ENCODE results near the gene BAIAP2L1. TPM values are rescaled to one million over a fixed set of nuclear protein-coding genes. Genes with fewer than 3 reads are reported as not detected.

BAIAP2L1 gene
- total and polyA plus RNA-seq, 2 experiments from 2014 or later = 24.1 to 38.3 TPM

- Histone ChIP-seq H3K79me2 (replicated peaks; ENCODE audit: insufficient read depth) (peaks cover 2% of the 10 kb centered on the region), H4K20me1 (replicated peaks; ENCODE audit: insufficient read depth) (no peaks in the 10 kb centered on the region; the same call in 1 of the 2 replicates), H3K27ac (ENCODE audit: low read depth) (no peak overlapping the region), H3K9me2 (ENCODE audit: insufficient read depth) (no peaks in the 10 kb centered on the region), H3K4me3 (no peak overlapping the region), H3K36me3 (ENCODE audit: insufficient read depth) (peaks cover 26% of the 10 kb centered on the region), H2AFZ (no peak overlapping the region), H3K27me3 (ENCODE audit: insufficient read depth) (no peaks in the 10 kb centered on the region), H3F3A (replicated peaks; ENCODE audit: low read depth) (no peaks in the 10 kb centered on the region), H3K4me1 (ENCODE audit: insufficient read depth) (no peaks in the 10 kb centered on the region), H3K4me2 (no peak overlapping the region)
- TF ChIP-seq EZH2 (IDR thresholded peaks at IDR 0.05; ENCODE audit: low read depth, unreplicated experiment) (no peak), JUNB (IDR thresholded peaks at IDR 0.05; ENCODE audit: unreplicated experiment) (no peak), ZNF331 (CRISPR knock-in tag; IDR thresholded peaks at IDR 0.05; ENCODE audit: low read depth) (no peak), NANOG (IDR thresholded peaks at IDR 0.05; ENCODE audit: borderline replicate concordance) (no peak), ZNF462 (CRISPR knock-in tag; IDR thresholded peaks at IDR 0.05) (no peak), CREB1 (CRISPR knock-in tag; IDR thresholded peaks at IDR 0.05; ENCODE audit: low read depth) (no peak), ZNF114 (CRISPR knock-in tag; IDR thresholded peaks at IDR 0.05) (no peak), ETS1 (IDR thresholded peaks at IDR 0.05) (no peak)
- TF ChIP-seq, protein P1, sequence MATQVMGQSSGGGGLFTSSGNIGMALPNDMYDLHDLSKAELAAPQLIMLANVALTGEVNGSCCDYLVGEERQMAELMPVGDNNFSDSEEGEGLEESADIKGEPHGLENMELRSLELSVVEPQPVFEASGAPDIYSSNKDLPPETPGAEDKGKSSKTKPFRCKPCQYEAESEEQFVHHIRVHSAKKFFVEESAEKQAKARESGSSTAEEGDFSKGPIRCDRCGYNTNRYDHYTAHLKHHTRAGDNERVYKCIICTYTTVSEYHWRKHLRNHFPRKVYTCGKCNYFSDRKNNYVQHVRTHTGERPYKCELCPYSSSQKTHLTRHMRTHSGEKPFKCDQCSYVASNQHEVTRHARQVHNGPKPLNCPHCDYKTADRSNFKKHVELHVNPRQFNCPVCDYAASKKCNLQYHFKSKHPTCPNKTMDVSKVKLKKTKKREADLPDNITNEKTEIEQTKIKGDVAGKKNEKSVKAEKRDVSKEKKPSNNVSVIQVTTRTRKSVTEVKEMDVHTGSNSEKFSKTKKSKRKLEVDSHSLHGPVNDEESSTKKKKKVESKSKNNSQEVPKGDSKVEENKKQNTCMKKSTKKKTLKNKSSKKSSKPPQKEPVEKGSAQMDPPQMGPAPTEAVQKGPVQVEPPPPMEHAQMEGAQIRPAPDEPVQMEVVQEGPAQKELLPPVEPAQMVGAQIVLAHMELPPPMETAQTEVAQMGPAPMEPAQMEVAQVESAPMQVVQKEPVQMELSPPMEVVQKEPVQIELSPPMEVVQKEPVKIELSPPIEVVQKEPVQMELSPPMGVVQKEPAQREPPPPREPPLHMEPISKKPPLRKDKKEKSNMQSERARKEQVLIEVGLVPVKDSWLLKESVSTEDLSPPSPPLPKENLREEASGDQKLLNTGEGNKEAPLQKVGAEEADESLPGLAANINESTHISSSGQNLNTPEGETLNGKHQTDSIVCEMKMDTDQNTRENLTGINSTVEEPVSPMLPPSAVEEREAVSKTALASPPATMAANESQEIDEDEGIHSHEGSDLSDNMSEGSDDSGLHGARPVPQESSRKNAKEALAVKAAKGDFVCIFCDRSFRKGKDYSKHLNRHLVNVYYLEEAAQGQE (IDR thresholded peaks at IDR 0.05; ENCODE audit: unreplicated experiment) = no peak
- Mint-ChIP-seq H3K27ac (no peak overlapping the region), H3K9me3 (peaks cover 19% of the 10 kb centered on the region), H3K4me1 (no peaks in the 10 kb centered on the region), H3K27me3 (ENCODE audit: insufficient read depth, low read depth, poor library complexity) (peaks cover 5% of the 10 kb centered on the region), H3K36me3 (ENCODE audit: low read depth) (peaks cover 66% of the 10 kb centered on the region), H3K4me3 (no peak overlapping the region)
- no peak for DNase-seq (ENCODE audit: low spot score)
- no peak for ATAC-seq
Measured at GRCh38 chr7:98315318-98315993, 85.4 kb downstream of the BAIAP2L1 start.

Data from GM23338 (cell line).